GM18861 (cell line): Measurements from ENCODE around the gene NCOA5.

ENCODE experiments used
- ATAC-seq: cut with Tn5 transposase; IDR thresholded peaks from one replicate; pipeline ENCODE4 v1.9.1; 2021; ENCODE audit not compliant: unreplicated experiment

The NCOA5 gene

DNA sequence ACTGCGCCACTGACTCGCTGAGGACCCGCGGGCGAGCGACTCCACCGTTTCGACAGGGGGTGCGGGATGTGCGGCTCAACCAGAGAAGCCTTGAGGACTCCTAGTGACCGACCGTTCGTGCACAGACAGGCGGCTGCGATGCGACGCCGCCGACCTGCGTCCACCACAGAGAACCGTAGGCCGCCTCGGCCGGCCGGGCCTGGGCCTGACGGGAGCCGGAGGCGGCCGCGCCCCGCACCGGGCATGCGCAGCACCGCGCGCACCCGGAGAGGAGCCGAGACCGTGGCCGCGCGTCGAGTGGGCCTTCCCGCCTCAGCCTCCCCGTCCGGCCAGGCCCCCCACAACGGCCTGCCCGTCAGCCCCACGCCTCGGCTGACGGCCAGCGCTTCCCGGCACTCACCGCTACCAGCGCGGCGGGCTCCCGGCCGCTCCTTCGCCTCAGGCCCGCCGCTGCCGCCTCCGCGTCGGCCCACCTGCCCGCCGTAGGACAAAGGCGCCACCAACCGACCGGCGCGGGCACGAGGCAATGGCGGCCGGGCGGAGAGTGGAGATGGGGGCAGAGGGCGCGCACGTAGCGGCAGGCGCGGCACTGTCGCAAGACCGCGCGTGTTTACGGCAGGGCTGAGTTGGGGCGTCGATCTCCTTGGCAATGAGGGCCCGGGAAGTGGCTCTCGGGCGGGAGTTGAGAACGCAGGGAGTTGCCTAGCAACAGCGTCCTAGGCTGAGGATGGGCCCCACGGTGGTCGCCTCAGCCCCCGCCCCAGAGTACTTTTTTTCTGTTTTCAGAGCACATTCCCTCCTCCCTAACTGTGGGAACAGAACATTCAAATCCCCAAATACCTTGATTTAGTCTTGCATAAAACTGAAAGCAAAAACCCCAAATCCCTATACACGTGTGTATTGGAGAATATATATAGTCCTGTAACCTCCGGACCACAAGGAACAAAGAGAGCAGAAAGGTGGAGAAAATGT lies at the start of gene NCOA5:
Gene NCOA5 (minus strand): TSS at position 546 of the 972 bp plus-strand sequence. CDS start 10,538 bp downstream, outside the sequence.
- ATAC-seq, result peak; percentile 69

- ATAC-seq, result no peak
Measured at GRCh38 chr20:46139266-46139889, 49.6 kb upstream of the NCOA5 start.

- no peak for ATAC-seq
Measured at GRCh38 chr20:46137816-46138215, 48.1 kb upstream of the NCOA5 start.

- ATAC-seq, result no peak
Measured at GRCh38 chr20:46135856-46136633, 46.3 kb upstream of the NCOA5 start.

DNA sequence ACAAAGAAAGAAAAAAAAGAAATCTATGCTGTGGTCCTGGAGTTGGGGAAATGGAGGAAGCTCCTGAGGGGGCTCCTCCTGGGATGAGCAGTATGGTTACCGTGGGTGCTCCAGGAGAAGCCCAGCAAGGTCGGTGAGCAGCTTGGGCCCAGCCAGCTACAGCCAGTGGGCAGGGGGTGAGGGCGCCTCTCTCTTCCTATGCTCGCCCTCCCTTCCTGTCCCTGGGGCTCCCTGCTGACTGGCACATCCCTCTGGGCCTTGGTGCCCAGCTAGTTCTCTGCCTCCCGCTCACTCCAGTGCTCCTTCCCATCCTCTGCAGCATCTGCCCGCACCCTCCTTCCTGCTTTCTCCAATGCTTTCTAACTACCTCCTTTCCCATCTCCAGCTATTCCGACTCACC lies 45.0 kb upstream of the NCOA5 start:
- no peak for ATAC-seq

DNA sequence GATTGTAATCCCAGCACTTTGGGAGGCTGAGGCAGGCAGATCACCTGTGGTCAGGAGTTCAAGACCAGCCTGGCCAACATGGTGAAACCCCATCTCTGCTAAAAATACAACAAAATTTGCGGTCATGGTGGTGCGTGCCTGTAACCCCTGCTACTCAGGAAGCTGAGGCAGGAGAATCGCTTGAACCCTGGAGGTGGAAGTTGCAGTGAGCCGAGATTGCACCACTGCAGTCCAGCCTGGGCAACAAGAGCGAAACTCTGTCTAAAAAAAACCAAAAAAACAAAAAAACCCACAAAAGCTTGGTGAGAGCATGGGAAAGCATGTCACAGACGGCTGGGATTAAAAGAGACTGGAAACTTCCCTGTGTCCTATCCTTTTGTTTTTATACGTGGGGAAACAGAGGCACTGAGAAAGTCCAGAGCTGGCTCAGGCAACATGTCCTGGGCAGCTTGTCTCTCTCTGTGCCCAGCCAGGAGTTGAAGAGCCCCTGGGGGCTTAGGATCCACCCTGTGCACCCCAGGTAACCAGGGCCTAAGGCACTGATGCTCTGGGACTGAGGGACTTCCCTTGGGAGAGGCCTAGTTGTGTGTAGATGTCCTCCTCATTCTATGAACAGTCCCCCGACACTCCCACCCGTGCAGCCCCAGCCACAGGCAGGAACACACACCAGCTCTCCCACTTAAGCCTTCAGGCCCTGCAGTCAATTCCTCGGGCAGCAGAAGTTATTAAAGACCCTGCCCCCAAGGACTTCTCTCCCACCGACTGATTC lies 44.3 kb upstream of the NCOA5 start:
- no peak for ATAC-seq

DNA sequence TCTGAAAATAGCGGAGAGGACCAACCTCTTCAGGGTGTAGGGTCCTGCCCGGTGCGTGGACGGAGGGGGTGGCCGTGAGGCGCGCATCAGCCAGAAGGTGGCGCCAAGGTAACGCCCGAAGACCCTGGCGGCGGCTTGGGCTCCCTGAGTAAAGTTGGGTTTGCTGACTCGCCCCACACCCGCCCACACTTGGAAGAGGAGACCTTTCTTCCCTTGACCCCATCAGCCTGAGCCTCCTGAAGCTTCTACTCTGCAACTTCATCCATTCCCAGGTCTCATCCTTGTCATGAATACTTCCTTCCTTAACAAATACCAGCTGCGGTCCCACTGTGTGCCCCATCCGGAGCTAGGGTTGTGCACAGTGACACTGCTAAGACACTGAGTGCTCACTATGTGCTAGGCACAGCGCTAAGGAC lies 43.0 kb upstream of the NCOA5 start:
- no peak for ATAC-seq

DNA sequence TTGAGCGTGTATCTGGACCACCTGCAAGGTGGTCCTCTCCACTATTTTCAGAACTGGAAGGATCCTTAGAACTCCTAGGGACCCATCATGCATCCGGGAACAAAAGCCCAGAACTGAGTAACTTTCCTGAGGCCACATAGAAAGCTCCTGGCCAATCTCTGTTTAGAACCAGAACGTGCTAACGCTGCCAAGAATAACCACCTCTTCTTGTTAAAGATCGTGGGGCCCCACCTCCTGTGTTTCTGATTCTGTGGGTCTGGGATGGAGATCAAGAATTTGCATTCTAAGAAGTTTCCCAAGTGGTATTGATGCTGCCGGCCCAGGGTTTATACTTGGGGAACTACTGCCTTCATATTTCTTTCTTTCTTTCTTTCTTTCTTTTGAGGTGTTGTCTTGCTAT lies 41.6 kb upstream of the NCOA5 start:
- no peak for ATAC-seq

GRCh38 chr20:46130534-46130933 lies 40.8 kb upstream of the NCOA5 start:
- no peak for ATAC-seq

DNA sequence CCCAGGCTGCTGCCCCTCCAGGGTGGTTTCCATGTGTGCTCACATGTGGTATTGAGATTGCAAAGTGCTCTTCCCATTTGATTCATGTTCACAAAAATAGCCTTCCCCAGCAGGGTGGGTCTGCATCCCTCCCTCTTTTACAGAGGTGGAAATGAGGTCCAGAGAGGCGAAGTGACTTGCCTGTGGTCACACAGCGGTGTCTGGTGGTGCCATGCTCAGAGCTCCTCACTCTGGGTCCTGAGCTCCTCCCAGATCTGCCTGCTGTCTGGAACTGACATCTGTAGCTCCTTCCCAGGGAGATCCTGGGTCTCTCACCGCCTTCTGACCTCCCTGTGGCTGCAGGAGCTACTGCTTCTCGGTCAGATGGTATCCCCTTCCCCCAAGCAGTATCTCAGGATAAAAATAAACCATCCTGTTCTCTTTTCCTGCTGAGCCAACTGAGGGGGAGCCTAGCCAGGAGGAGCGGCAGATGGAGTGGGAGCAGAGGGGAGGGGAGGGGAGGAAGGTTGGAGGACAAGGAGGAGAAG lies 40.3 kb upstream of the NCOA5 start:
- ATAC-seq, result no peak

DNA sequence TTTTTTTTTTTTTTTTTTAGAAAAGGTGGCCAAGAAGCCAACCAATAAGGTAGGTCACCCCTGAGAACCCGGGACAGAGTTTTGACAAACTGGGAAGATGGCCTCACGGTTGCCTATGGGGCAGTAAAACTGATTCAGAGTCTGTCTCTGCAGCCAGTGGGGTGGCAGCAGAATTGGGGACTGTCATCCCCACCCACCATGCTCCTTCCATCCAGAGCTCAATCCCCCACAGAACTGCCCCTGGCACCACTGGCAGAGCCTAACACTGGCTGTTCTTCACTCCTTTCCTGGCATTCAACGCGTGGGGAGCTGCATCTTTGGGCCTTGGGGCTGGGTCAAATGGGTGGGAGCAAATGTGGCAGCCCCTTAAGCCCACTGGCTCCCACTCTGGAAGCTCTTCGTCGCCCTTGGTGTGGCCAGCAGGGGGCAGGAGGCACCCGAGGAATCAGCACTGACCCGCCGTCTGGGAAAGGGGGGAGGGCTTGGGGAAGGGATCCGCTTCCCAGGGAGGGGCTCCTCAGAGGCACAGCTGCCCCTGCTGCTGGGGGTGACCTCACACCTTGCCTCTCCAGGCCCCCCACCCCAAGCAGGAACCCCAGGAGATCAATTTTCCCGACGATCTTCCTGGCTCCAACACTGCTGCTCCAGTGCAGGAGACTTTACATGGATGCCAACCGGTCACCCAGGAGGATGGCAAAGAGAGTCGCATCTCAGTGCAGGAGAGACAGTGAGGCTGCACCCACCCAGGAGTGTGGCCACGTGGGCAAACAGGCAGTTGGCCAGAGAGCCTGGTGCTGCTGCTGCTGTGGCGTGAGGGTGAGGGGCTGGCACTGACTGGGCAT lies 38.8 kb upstream of the NCOA5 start:
- no peak for ATAC-seq

- ATAC-seq, result no peak
Measured at GRCh38 chr20:46127396-46128010, 37.7 kb upstream of the NCOA5 start.

GRCh38 chr20:46126440-46127056 lies 36.8 kb upstream of the NCOA5 start:
- no peak for ATAC-seq

DNA sequence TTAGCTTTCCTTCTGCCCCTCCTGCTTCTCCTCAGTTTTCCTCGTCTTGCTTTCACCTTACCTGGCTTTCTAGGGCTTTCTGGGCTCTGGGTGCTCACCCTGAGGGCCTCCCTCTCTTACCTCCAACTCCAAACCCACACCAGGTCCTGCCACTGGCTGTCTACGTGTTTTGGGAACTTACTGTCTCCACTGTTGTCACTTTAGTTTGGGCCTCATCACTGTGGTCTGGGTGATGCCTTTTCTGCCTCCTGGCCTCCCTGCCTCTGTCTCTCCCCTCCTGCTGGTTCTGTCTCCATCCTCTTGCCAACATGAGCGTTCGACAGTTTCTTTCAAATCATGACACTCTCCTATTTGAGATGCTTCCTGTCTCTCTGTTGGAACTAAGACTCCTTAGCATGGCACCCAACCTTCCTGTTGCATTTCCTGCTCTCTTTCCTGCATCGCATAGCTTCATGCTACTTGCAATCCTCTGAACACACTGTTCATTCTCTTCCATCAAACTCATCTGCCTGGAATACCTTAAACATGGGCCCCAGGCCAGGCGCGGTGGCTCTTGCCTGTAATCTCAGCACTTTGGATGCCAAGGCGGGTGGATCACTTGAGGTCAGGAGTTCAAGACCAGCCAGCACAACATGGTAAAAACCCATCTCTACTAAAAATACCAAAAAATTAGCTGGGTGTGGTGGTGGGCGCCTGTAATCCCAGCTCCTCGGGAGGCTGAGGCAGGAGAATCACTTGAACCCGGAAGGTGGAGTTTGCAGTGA lies 33.9 kb upstream of the NCOA5 start:
- no peak for ATAC-seq

- no peak for ATAC-seq
Measured at GRCh38 chr20:46122516-46123481, 33.0 kb upstream of the NCOA5 start.

DNA sequence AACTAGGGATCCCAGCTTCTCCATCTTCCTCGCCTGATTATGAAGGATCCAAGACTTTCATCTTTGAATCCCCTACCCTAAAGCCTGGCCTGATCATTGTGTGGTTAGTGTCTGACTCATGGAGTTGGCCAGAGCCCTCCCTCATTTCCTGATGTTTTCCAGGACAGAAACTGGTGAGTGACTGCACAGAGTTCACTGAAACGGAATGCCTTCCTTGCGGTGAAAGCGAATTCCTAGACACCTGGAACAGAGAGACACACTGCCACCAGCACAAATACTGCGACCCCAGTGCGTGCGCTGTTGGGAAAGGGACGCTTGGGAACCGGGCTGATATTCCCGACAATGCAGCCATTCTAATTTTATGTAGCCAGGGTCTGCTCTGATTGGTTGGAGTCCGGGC lies 32.3 kb upstream of the NCOA5 start:
- no peak for ATAC-seq
